GM21367 (cell line): ENCODE data around the gene POMC.
"Not testable (repeated sequence)": the region's sequence is repeated elsewhere in the genome, so short reads cannot be mapped to it uniquely, and the experiment has no call there.

Experiments
- ATAC-seq: cut with Tn5 transposase; IDR thresholded peaks from one replicate; pipeline ENCODE4 v1.9.1; 2021; ENCODE audit not compliant: unreplicated experiment

The POMC gene

DNA sequence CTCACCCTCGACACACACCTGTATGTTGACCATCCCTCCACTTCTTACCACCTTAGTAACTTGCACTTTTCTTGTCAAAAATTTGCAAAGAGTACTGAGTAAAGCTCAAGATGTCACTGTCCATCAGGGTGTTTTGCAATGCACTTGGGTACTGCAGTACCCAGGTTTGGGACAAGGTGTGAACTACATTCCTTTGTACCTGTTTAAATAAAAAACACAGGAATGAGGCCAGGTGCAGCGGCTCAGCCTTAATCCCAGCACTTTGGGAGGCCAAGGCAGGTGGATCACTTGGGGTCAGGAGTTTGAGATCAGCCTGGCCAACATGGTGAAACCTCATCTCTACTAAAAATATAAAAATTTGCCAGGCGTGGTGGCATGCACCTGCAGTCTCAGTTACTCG lies 27.8 kb downstream of the POMC start:
- ATAC-seq, result not testable (repeated sequence)

GRCh38 chr2:25132693-25133092 lies 35.7 kb downstream of the POMC start:
- ATAC-seq, result no peak

DNA sequence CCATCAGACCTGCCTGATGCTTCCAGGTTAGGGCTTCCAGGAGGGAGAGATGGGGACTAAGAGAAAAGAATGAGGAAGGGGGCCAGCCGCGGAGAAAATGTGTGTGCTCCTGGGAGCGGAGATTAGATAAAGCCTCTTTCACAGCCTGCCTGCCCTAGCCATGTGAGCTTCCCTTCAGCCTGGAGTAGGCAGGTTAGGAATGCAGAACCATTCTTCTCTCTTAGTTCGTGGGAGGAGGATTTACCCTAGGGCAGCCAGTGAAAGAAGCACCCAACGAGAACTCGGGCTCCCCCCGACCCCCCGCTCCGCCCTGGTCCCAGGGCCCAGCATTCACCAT lies 36.1 kb downstream of the POMC start:
- ATAC-seq, result no peak

DNA sequence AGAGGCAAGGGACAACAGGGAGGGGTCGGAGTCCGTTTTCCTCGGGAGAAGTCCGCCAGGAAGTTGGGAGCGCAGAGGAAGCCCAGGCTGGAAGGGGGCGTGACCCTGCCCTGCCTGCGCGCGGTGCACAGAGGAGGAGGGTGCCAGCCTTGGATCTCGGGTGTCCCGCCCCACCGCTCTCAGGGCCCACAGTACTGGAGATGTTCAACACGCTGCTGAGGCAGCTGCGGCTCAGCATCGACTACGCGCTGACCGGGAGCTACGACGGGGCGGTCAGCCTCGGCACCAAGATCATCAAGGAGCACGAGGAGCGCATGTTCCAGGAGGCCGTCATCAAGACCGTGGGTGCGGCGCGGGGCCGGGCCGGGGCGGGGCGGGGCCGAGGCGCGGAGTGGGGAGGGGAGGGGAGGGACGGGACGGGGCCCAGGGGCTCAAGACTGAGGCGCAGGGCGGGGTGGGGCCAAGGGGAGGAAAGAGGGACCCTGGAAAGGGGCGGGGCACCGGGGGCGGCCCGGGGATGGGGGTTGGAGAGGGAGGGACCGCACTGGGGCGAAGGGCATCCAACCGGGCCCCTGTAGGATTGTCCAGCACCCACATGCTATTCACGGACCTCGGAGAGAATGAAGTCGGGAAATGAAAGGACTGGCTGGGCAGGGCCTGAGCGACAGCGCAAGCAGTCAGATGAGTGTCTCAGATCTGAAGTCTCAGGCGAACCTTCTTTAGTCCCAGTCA lies 36.6 kb downstream of the POMC start:
- no peak for ATAC-seq

DNA sequence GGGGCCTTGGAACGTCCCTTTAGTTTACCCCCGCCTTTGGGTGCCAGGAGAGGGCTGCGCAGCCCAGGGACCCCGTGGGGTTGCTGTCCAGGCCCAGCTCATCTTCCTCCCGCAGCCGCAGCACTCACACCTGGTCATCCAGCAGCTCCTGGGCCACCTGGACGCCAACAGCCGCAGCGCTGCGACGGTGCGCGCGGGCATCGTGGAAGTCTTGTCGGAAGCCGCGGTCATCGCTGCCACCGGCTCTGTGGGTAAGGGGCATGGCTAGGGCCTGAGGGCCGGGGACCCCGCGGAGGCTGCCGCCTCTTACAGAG lies 37.2 kb downstream of the POMC start:
- no peak for ATAC-seq

- ATAC-seq, result no peak
These were observed 38.4 kb downstream of the POMC start for GRCh38 chr2:25129901-25130520.

DNA sequence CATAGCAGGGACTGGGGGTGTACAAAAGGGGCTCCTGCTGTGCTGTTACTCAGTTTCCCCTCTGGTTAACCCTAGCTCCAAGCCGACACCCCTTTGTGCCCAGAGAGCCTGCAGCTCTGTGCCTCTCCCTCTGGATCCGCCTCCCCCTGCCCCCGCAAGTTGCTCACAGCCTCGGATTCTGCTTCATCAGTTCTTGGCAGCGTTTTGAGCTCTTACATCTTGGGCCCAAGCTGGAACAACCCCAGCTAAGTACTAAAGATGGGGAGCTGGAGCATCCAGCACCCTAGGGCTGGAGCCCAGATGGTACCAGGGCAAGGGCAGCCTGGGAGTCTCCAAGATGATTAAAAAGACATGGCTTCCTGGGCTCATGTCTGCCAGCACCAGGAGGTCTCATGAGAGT lies 40.7 kb downstream of the POMC start:
- no peak for ATAC-seq

DNA sequence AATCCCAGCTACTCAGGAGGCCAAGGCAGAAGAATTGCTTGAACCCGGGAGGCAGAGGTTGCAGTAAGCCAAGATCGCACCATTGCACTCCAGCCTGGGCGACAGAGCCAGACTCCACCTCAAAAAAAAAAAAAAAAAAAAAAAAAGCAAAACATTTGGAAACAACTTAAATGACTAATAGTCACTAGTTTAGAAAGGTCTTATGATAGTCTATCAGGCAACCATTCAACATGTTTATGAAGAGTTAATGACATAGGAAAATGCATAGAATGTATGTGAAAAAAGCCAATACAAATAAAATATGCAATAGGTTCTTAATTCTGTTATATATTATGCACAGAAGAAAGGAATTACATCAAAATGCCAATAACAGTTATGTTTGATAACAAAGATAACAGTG lies 41.3 kb downstream of the POMC start:
- ATAC-seq, result not testable (repeated sequence)

DNA sequence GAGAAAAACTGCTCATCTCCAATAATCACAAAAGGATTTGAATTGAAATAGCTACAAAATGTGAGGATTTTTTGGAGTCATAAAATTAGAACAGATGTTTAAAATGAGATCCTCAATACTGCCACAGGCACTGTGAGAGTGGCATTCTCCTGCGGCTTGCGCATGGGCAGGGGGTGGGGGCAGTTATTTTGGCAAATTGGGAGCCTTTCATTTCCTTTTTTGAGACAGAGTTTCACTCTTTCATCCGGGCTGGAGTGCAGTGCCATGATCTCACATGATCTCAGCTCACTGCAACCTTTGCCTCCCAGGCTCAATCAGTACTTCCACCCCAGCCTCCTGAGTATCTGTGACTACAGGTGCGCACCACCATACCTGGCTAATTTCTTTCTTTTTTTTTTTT lies 42.4 kb downstream of the POMC start:
- ATAC-seq, result no peak

GRCh38 chr2:25125189-25125588 lies 43.2 kb downstream of the POMC start:
- no peak for ATAC-seq

GRCh38 chr2:25123682-25124081 lies 44.7 kb downstream of the POMC start:
- ATAC-seq, result no peak

DNA sequence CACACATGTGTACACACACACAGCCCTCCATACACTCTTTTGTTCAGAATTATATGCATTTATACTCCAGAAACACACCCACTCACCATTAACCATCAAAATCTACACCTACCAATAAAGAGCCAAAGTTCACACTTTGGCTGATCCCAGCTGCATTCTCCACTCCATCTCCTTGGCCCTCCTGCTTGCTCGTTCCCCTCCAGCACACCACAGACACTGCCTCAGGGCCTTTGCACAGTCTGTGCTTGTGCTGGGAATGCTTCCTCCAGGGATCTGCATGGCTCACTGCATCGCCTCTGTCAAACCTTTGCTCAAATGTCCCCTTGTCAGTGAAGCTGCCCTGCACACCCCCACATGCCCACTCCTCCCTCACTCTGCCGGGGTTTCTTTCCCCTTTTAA lies 46.0 kb downstream of the POMC start:
- no peak for ATAC-seq

DNA sequence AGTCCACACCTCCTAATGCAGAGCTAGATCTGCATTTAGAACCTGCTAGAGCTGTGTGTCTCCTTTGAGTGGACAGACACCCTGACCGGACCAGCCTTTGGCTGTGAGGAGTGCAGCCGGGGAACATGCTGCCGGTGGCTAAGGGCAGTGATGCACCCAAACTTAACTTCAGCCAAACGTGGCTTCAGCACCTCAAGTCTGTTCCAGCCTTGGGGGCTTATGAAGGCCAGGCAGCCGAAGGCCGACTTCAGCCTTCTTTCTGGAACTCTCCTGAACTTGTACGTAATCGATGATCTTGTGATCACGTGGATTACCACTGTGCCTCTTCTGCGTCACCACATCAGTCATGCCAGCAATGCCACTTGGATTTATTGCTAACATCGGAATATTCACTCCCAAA lies 49.1 kb downstream of the POMC start:
- ATAC-seq, result no peak

DNA sequence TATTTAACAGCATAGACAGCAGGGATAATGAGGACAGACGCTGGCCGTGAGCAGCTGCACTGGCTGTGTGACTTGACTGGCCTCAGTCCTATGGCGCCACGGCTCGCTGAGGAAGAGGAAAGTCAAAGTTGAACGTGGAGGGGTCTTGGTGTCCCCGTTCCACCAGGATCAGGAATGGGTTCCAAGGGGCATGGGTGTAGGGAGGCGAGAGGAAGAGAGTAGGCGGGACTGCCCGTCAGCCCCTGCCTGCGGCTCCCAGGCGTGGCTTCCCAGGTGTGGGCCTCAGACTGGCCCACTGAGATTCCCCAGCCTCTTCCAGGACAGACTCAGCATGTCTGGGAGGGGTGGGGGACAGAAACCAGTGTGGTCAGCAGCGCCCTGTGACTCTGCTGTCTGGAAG lies 51.4 kb downstream of the POMC start:
- ATAC-seq, result no peak

- ATAC-seq, result no peak
These were observed 52.5 kb downstream of the POMC start for GRCh38 chr2:25115902-25116301.

DNA sequence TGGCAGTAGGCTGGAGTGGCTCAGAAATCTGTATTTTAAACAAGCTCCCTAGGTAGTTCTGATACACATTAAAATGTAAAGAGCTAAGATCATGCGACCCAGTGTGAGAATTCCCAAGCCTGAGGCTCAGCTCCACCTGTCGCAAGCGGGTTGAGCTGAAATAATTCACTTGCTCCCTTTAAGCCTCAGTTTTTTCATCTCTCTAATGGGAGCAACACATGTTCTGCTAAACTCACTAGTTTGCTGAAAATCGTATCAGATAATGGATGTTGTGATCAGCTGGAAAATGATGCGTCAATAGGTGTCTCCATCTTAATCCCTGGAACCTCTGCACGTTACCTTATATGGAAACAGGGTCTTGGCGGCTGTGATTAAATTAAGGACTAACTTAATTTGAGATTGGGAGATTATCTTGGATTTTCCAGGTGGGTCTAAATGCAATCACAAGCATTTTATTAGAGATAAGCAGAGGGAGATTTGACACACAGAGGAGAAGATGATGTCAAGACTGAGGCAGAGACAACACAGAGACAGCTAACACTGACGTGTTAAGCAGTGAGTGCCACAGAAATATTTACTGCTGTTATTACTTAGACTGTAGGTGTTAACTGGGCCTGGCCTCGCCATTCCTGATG lies 53.0 kb downstream of the POMC start:
- no peak for ATAC-seq

DNA sequence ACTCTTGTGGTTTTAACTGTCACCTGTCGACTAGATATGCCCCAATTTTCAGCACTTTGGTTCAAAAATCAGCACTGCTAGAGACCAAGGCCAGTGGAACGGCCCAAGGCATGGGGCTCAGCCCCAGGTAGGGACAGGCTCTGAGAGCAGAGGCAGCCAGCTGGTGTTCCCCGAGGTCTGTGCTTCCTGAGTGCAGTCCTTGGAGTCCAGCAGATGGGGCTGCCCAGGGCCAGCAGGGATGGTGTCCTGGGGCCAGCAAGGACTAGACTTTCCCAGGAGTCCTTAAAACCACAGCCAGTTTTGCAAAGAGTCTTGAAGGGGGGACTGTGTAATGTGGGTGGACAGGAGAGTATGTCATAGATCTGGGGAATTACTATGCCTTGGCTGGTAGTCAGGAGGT lies 56.3 kb downstream of the POMC start:
- ATAC-seq, result no peak
